ENCODE measurements around the gene SAMD4A.

- TF ChIP-seq POLR2A (IDR thresholded peaks at IDR 0.05) (no peak), CTCF (IDR thresholded peaks at IDR 0.05) (no peak)
Observed at GRCh38 chr14:54837508-54838149, 270.7 kb downstream of the SAMD4A start.

Measured in lower leg skin (tissue), 3 donors.